IPS DF 19.7 (cell line): Measurements from ENCODE around the gene FHOD3.
A peak's percentile ranks its signal among the peaks of the same experiment; 100 is the strongest.

Experiments used
- DNase-seq: peaks from one replicate; pipeline ENCODE4 v3.0.0-alpha.2; 2013; ENCODE audit warnings: low read depth, low spot score

The FHOD3 gene

DNA sequence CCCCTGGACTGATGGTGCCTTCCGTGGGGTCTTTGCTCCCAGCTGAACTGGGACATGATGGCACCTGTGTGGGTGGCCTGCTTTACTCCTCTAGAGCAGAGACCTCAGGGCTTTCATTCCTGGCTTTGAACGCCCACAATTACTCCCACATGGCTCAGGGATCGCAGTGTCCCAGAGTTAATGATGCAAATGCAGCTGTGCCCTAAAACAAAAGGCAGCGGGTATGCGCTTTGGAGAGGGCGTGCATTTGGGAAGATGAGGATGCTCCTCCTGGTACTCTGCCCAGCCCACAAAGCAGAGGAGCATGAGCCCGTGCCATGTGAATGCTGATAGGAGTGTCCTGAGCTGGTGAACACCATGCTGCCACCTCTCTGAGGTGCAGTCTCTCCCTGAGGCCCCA lies 173.4 kb downstream of the FHOD3 start:
- DNase-seq = no peak

GRCh38 chr18:36471393-36471792 lies 173.9 kb downstream of the FHOD3 start:
- no peak for DNase-seq

DNA sequence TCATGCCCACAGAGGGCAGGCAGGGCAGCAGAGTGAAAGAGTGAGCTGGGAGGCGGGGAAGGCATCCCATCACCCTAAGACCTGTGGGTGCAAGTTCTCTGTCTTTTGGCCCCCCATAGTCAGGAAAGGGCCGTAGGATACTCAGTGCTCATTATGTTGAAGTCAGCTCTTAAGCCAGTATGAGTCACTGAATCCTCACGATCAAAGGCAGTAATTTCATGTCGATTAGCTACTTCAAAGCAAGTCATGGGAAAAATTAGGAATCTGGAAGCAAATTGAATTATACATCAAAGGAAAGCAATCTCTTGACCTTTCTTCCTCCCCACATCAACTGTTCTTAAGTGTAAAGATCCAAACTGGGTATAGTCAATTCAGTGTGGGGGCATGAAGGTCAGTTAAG lies 178.9 kb downstream of the FHOD3 start:
- DNase-seq = no peak

GRCh38 chr18:36477776-36478175 lies 180.3 kb downstream of the FHOD3 start:
- DNase-seq = no peak

- peak; percentile 38 for DNase-seq
These were observed 183.7 kb downstream of the FHOD3 start for GRCh38 chr18:36481201-36481657.

DNA sequence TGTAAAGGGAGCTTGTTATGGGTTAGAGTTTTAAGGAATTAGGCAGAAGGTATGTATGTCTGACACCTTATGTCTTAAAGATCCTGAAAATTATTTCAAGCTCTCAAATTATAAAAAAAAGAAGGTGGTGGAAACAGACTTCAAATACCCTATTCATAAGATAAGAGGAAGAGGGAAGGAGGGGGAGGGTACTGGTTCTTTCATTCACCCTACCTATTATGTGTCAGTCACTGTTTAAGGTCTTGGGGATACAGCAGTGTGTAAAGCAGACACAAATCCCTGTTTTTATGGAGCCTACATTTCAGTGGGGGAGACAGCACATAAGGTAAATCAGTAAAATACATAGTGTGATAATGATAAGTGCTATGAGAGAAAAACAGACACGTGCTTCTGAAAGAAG lies 184.4 kb downstream of the FHOD3 start:
- no peak for DNase-seq

GRCh38 chr18:36484591-36484990 lies 187.1 kb downstream of the FHOD3 start:
- DNase-seq = no peak

DNA sequence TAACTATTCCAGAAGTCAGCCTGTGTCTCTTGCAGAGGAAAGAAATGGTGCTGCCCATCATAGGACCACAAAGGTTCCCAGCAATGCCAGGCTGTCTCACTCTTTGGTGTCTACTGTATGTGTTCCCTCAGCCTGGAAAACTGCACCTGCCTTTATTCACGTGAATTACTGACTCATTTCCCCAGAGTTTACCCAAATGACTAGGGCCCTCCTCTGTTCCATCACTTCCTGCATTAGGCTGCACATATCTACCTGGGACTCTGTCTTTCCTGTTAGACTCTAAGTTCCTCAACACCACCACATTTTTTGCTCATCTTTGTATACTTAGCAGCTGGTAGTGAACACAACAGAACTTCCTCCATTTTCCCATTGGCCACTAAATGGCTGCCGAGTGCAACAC lies 188.3 kb downstream of the FHOD3 start:
- no peak for DNase-seq

- no peak for DNase-seq
These were observed 190.6 kb downstream of the FHOD3 start for GRCh38 chr18:36488131-36488530.

GRCh38 chr18:36490897-36491296 lies 193.4 kb downstream of the FHOD3 start:
- no peak for DNase-seq

DNA sequence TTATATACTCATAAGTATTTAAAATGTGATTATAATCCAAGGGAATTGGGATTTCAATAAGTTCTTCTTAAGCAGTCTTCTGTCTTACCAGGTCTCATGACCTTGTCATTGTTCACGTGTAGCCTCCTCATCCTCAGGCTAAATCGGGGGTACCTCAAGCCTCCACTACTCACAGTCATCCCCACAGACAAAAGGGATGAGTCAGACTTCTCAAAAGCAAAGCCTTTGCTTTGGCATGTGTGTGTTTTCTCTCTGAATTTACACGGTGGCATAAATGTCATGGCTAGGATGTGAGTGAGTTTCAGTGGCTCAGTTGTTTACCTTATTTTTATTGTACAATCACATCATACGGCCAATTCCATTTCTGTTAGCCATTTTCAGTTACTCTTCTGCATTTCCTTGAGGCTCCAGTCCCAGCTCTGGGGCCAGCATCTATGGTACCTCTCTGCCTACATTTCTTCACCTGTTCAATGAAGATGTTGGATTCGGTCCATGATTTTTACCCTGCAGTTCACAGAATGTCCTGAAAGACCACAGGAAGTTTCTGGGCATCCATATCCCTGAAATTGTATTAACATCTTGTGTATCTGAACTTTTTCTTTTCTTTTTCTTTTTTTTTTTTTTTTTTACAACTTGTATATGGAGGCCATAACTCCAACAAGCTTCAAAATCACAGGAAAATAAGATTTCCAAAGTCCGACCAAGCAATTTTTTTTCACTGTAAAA lies 195.3 kb downstream of the FHOD3 start:
- no peak for DNase-seq

- DNase-seq = peak; percentile 23
These were observed 196.0 kb downstream of the FHOD3 start for GRCh38 chr18:36493349-36494159.

DNA sequence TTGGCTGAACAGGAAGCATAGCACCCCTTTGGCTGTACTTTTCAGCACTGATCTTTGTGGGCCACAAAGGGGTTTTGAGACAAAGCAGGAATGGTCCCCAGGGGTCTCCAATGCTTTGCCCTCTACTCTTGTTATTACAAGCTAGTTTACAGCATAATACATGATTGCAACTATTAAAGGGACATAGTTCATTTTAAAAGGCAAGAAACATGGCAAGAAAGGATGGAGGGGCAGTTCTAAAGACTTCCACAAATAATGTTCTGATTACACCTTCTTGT lies 196.6 kb downstream of the FHOD3 start:
- no peak for DNase-seq

- no peak for DNase-seq
These were observed 198.5 kb downstream of the FHOD3 start for GRCh38 chr18:36496022-36496421.

- DNase-seq = no peak
These were observed 202.4 kb downstream of the FHOD3 start for GRCh38 chr18:36499938-36500337.

DNA sequence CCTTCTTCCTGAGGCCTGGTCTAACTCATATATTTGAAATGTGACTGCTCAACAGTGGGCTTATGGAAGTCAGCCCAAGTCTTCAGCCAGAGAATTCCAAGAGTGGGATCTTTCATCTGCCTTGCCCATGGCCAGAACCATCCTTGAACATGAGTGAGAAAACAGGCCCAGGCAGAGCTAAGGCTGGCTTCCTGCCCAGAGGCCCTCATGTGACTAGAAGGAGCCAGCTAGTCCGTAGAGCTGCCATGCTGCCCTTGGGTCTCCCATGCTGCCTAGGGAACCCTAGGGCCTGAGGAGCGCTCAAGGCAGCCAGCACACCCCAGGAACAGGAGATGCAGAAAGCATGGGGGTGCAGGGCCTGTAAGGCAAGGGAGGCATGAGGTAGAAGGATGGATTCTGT lies 203.6 kb downstream of the FHOD3 start:
- no peak for DNase-seq

DNA sequence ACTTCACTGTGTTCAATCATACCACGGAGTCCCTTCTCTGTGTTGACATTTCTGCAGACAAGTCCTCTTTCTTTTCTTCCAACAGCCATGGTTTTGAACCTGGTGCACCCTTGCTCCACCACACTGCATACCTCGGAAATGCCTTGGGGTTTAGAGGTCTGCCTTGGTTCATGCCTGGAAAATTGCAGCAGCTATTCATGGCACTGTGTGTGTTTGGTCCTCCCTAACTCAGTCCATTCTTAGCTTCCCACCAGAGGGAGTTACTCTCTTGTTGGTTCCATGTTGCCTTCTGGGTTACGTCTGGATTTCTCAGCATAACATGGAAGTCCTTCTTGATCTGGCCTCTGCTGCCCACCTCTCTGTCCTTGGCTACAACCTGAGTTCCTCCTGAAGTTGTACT lies 206.0 kb downstream of the FHOD3 start:
- no peak for DNase-seq

- DNase-seq = no peak
These were observed 207.4 kb downstream of the FHOD3 start for GRCh38 chr18:36504928-36505327.

DNA sequence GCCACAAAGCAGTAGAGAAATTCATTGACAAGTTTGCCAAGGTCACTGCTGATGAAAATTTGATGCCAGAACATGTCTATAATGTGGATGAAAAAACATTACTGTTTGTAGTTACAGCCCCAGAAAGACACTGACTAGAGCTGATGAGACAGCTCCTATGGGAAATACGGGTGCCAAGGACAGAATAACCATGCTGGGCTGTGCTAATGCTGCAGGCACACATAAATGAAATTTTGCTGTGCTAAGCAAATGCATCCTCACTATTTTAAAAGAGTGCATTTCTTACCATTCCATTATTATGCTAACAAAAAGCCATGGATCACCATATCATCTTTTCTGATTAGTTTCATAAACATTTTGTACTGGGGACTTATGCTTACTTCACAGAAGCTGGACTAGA lies 208.2 kb downstream of the FHOD3 start:
- no peak for DNase-seq

DNA sequence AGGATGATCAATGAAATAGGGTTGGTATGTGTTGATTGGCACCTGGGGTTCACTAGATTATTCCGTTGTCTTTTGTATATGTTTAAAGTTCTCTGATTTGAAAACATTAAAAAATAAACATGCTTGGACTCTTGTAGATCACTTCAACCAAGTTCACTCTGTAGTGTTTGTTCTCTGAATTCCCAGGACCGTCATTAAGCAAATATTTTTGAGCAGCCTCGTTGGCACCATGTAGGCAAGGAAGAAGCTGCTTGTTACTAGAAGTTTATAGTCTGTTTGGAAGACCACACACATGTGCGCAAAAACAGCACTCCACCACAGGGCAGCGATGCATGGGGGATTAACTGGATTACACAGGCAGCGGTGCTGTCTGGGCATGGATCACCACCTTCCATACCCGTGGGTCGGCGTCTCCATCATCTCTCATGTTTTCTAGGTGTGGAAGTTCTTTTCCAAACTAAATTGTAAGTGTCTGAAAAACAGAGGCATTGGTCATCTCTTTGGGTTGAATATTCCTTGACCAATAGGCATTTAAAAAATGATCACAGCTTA lies 212.2 kb downstream of the FHOD3 start:
- DNase-seq = no peak

DNA sequence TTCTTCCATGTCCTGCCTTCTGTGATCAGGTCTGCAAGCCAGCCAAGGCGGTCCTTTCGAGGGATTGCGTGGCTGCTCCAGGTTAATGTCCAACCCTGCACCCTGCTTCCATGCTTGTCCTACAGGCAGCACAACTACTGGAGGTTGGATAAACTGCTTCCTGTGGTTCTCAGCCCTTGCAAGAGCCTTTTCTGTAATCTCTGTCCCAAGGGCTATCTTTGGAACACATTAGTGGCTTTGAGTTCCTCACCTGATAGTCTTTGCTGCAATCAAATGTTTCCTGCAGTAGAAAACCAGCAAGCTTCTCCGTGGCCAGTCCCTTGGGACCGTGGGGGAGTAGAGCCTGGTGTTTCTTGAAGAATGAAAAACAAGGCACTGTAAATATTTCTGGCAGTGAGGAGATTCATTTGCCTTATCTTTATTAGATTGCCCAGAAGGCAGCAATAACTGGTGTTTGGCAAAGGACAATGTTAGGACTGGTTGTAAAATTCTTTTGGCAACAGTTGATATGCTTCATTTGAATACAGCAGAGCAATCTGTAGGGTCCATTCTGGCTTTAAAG lies 214.4 kb downstream of the FHOD3 start:
- no peak for DNase-seq

GRCh38 chr18:36513556-36513955 lies 216.0 kb downstream of the FHOD3 start:
- DNase-seq = no peak

- DNase-seq = no peak
These were observed 217.3 kb downstream of the FHOD3 start for GRCh38 chr18:36514778-36515177.
